Medulla oblongata (tissue), 1 donor: ENCODE measurements around the gene SNX8.
"Not testable (repeated sequence)": the region's sequence is repeated elsewhere in the genome, so short reads cannot be mapped to it uniquely, and the experiment has no call there.

Experiments used
- DNase-seq: peaks from one replicate; pipeline ENCODE4 v3.0.0-alpha.2; 2015; ENCODE audit errors: extremely low spot score

The SNX8 gene

GRCh38 chr7:2295936-2296620 lies 18.2 kb downstream of the SNX8 start:
- DNase-seq = no peak

- no peak for DNase-seq
Observed at GRCh38 chr7:2290877-2291276, 23.4 kb downstream of the SNX8 start.

DNA sequence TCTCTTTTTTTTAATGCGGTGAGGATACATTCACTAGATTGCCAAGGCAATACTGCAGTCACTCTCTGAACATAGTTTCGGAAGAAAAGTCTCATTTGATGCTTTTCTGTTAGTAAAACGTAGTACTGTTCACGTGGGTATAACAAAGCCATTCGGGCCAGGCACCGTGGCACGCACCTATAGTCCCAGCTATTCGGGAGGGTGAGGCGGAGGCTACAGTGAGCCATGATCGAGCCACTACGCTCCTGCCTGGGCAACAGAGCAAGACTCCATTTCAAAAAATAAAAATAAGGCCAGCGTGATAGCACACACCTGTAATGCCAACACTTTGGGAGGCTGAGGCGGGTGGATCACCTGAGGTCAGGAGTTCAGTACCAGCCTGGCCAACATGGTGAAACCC lies 24.6 kb downstream of the SNX8 start:
- no peak for DNase-seq

DNA sequence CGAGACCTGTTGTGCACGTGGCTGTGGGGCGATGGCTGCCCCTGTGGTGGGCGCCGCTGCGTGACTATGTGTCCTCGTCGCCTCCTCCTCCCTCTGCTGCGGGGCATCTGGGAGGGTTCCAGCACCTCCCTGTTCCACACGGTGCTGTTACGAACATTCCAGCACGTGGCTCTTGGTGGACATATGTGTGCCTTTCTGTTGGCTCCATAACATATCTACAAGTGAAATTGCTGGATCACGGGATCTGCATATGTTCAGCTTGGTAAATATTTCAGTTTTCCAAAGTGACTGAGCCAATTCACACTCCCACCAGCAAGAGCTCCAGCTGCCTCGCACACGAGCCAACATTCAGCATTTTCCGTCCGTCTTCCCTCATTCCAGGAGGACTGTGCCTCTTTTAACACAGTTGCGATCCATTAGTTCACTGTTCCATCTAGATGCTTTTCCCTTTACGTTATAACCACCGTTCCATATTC lies 25.1 kb downstream of the SNX8 start:
- DNase-seq = no peak

- DNase-seq = no peak
Observed at GRCh38 chr7:2288503-2288902, 25.7 kb downstream of the SNX8 start.

DNA sequence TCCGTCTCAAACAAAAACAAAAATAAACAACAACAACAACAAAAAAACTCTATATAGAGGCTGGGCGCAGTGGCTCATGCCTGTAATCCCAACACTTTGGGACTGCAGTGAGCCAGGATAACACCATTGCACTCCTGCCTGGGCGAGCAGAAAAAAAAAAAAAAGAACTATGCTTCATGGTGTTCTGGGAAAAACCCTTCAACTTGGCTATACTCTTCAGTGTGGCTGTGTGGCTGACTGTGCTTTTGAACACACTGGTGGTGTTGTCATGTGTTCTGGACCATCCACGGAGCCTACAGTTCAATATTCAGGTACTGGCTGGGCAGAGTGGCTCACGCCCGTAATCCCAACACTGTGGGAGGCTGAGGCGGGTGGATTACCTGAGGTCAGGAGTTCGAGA lies 26.5 kb downstream of the SNX8 start:
- DNase-seq = no peak

DNA sequence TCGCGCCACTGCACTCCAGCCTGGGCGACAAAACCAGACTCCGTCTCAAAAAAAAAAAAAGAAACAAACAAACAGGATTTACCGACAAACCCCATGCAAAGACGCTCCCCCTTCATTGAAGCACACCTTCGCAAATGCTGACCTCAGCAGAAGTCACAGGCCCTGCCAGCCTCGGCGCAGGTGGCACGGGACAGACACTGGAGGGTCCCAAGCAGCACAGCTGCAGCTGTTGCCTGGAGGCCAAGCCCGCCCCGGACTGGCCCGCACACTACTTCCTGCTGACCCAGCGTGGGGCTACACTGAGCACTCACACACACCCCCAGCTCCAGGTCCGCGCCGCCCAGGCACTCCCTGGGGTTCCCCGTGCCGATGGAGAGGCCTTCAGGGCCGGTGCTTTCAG lies 31.2 kb downstream of the SNX8 start:
- DNase-seq = no peak

DNA sequence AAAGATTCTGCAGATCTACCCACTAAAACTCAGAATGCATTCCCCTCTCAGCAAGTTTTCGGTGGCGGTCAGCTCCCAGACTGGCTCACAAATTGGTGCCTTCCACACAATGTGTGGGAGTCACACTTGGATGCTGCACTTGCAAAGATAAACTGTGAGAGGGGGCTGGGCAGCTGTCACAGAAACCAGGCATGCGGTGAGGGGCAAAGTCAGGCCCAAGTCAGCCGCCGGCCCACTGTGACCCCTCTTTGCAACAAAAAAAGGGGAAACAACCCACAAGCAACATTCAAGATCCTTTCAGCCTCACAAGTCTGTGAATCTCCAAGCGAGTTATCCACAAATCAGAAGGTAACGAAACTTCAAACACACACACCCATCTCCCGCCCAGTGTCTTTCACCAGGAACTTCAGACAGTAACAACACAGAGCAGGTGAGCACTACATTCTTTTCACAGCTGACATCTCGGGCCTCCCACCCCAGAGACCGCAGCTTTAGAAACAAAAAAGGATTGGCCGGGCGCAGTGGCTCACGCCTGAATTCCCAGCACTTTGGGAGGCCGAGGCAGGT lies 32.0 kb downstream of the SNX8 start:
- DNase-seq = no peak

DNA sequence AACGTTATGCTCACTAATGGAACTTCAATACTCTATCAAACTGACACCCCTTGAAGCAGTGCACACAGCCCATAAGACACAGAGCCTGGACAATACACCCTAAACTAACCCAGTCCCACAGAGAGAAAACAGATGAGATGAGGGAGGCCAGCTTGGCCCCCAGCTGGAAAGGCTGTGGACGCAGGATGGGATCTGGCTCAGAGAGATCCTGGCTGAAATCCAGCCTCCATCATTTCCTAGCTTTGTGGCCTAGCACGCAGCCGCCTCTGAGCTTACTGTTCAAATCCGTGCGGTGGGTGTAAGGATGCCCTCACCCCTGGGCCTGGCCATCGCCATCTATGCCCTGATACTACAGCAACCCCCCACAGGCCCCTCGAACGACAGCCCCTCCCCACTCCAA lies 32.7 kb downstream of the SNX8 start:
- peak; percentile 59 for DNase-seq

GRCh38 chr7:2280424-2280823 lies 33.8 kb downstream of the SNX8 start:
- no peak for DNase-seq

DNA sequence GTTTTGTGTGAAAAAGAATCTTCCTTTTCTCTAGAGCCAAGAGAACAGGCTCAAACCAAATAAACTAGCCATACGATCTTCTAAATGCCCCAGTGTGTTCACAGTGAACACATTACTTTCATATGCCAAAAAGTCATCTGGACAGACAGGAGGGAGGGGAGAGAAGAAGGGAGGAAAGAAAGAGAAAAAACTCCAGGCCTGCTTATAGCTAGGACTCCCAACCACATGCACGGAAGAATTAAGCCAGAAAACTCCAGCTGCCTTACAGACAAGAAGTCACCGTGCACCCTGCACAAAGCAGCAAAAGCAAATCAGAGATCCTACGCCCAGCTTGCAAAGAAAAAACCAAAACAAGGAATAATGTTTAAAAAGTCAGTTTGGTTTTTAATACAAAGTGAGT lies 34.3 kb downstream of the SNX8 start:
- no peak for DNase-seq

- no peak for DNase-seq
Observed at GRCh38 chr7:2278026-2278425, 36.2 kb downstream of the SNX8 start.

- peak; percentile 9 for DNase-seq
Observed at GRCh38 chr7:2276107-2276506, 38.1 kb downstream of the SNX8 start.

- no peak for DNase-seq
Observed at GRCh38 chr7:2275101-2275500, 39.1 kb downstream of the SNX8 start.

DNA sequence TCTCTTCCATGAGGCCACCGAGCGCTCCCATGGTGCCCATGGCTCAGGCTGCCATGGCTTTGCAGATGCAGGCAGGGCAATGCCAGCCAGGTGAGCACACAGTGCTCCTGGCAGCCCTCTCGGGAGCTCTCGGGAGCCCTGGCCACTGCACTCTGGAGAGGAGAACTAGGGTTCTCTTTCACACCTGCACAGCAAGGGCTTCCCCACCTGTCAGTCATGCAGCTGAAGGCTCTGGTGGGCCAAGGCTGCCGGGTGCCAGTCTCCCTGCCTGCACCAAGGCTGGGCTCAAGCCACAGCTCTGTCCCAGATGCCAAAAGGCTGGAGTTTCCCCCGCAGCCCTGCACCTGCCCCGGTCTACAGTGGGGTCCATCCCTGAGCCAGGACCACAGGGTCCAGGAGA lies 39.6 kb downstream of the SNX8 start:
- DNase-seq = no peak

GRCh38 chr7:2273866-2274265 lies 40.4 kb downstream of the SNX8 start:
- DNase-seq = no peak

DNA sequence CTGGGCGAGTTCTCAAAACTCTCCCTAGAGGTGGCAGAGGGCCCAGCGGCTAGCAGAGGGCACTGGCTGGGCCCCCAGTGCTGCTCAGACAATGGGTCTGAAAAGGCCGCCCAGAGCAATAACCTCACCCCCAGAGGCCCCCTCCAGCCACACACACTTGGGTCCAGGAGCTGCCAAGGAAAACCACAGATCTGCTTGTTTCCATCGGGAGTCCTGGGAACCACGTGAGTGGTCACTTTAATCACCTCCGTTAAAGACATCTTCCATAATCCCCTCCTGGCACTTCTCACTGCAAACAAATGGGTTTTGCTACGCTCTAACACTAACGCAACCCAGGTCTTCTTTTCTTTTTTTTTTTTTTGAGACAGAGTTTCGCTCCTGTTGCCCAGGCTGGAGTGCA lies 42.2 kb downstream of the SNX8 start:
- DNase-seq = peak; percentile 6

DNA sequence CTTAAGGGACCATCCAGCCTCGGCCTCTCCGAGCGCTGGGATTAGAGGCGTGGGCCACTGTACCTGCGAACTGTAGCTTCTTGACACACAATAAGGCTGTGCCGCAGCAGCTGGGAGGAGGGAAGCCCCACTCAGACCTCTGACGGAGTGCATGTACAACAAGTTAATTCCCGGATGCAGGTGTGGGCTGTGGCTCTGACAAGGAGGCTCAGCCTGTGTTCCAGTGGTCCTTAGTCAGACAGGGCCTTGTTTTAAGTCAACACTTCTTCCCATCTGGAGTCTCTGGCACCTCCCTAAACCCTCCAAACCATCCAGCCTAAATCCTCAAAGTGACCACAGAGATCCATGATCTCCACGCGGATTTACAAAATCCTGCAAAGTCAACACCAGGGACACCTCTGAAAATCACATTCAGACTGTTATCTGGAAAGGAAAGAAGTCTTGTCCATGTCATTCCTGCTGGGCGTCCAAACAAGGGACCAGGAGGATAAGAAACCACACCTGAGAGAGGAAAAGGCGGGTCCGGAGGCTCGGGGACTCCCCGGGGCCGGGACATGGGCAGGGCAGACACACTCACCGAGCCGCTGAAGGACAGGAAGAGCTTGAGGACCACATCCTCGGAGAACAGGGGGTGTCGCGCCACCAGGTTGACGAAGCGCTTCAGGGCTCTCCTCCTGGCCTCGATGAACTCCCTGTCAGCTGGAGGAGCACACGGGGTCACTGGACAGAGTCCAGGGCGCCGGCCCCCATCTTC lies 42.8 kb downstream of the SNX8 start:
- no peak for DNase-seq

GRCh38 chr7:2270495-2270894 lies 43.7 kb downstream of the SNX8 start:
- no peak for DNase-seq

GRCh38 chr7:2269991-2270460 lies 44.2 kb downstream of the SNX8 start:
- DNase-seq = no peak

GRCh38 chr7:2269089-2269990 lies 44.9 kb downstream of the SNX8 start:
- DNase-seq = not testable (repeated sequence)

DNA sequence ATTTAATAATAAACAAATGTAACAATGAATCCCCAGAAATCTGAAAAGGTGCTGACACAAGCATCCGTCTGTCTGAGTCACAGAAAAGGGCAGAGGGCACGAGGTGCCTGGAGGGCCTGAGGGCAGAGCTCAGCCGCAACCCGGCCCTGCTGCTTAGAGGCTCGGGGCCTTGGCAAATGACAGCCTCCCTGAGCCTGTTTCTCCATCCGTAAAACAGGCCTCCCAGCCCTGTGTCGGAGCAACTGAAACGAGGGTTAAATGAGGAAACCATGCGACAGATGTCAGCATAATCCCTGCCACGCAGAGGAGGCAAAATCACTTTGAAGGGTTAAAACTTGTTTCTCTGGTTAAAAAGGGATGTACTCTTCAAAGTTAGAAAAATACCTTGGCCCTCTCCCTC lies 47.3 kb downstream of the SNX8 start:
- no peak for DNase-seq
